Panc1 (cell line): ENCODE results near the gene FOXP4. TPM values are rescaled to one million over a fixed set of nuclear protein-coding genes. Genes with fewer than 3 reads are reported as not detected.

Experiments used
- ATAC-seq: fragments of 200-7000 bp; cut with Tn5 transposase; 2 replicates; pipeline ENCODE4 v1.9.1; 2020; ENCODE audit warnings: mild to moderate bottlenecking, moderate library complexity
- BruUV-seq: library from RNA; stranded (reverse); fragments of 400-500 nt; replicated peaks from 2 replicates; lab custom pipeline; 2021; lab: Mats Ljungman, UMichigan
- CTCF ChIA-PET: fragments of 300-600 bp; sonication (Branson Sonifier 250); formaldehyde crosslinking; loops from one replicate; lab custom pipeline; 2022; ENCODE audit warnings: antibody characterized with exemption; lab: Charles Lee
- POLR2A ChIA-PET: fragments of 300-600 bp; sonication (Branson Sonifier 250); formaldehyde crosslinking; loops from one replicate; lab custom pipeline; 2022; ENCODE audit warnings: antibody characterized with exemption; lab: Charles Lee
- DNase-seq: peaks from one replicate; pipeline ENCODE4 v3.0.0-alpha.2; 2010; ENCODE audit warnings: low read depth, low spot score
- H3K27ac ChIP-seq: 2 replicates; pipeline ENCODE4 v1.5.1; 2011; ENCODE audit warnings: mild to moderate bottlenecking, low read length, inconsistent platforms
- H3K27me3 ChIP-seq: fragments of 200-500 bp; sonication (Bioruptor generic); 2 replicates; pipeline ENCODE4 v1.6.0; 2014; ENCODE audit warnings: low read length, inconsistent platforms; ENCODE audit not compliant: control insufficient read depth, insufficient read depth
- H3K36me3 ChIP-seq: fragments of 200-500 bp; sonication (Bioruptor generic); 2 replicates; pipeline ENCODE4 v1.5.1; 2014; ENCODE audit warnings: inconsistent platforms, mild to moderate bottlenecking, low read length, moderate library complexity; ENCODE audit not compliant: control insufficient read depth, insufficient read depth
- H3K4me1 ChIP-seq: 2 replicates; pipeline ENCODE4 v1.5.1; 2011; ENCODE audit warnings: inconsistent platforms, mild to moderate bottlenecking, low read length, moderate library complexity; ENCODE audit not compliant: control insufficient read depth, insufficient read depth
- H3K4me3 ChIP-seq, 2 experiments: 2 replicates each; pipeline ENCODE4 v1.5.1; 2011 to 2012; ENCODE audit warnings: low read depth in 2 of 2, low read length in 2 of 2, mild to moderate bottlenecking in 2 of 2, inconsistent platforms in 1 of 2, moderate library complexity in 1 of 2
- H3K9me3 ChIP-seq: fragments of 200-500 bp; sonication (Bioruptor generic); 2 replicates; pipeline ENCODE4 v1.5.1; 2014; ENCODE audit warnings: low read depth, mild to moderate bottlenecking, inconsistent platforms, low read length, moderate library complexity; ENCODE audit not compliant: control insufficient read depth, insufficient read depth
- CTCF ChIP-seq: fragments of 450-650 bp; IDR thresholded peaks from 2 replicates; pipeline ENCODE4 v1.5.1; 2017; ENCODE audit warnings: mild to moderate bottlenecking
- POLR2AphosphoS5 ChIP-seq: IDR thresholded peaks from 2 replicates; pipeline ENCODE4 v1.6.1; 2012; ENCODE audit warnings: mild to moderate bottlenecking, low read depth, low read length, moderate library complexity
- REST ChIP-seq, 2 experiments: IDR thresholded peaks; 2 replicates each; pipeline ENCODE4 v1.6.1; 2011 to 2012; ENCODE audit warnings: low read depth in 2 of 2, control low read depth in 1 of 2, low read length in 1 of 2, mild to moderate bottlenecking in 1 of 2, moderate library complexity in 1 of 2; ENCODE audit not compliant: insufficient read depth in 1 of 2
- SIN3A ChIP-seq: IDR thresholded peaks from 2 replicates; pipeline ENCODE4 v1.6.1; 2012; ENCODE audit warnings: low read depth, mild to moderate bottlenecking, low read length, moderate library complexity, borderline replicate concordance; ENCODE audit not compliant: insufficient read depth
- TCF7L2 ChIP-seq: IDR thresholded peaks from 2 replicates; pipeline ENCODE4 v1.6.1; 2011; ENCODE audit warnings: mild to moderate bottlenecking, low read depth, low read length, inconsistent platforms
- in situ Hi-C: cut with HindIII; loops from 2 replicates; pipeline ENCODE4 v1.10.0; 2016; ENCODE audit warnings: low sequenced_read_pairs, low pct_unique_long_range_greater_than_20kb
- intact Hi-C: fragments of 100-400 bp; cut with micrococcal nuclease; formaldehyde crosslinking; loops from one replicate; pipeline ENCODE4 v1.10.0; 2022; ENCODE audit not compliant: unreplicated experiment
- total RNA-seq: library from RNA; stranded (reverse); gene quantifications from one replicate; pipeline ENCODE4 v1.2.1, GENCODE V29; 2021; ENCODE audit not compliant: unreplicated experiment

Gene FOXP4
- total RNA-seq, 1 experiment from 2014 or later = 30.4 TPM

GRCh38 chr6:41602422-41602743 is 56.2 kb downstream of the FOXP4 start:
- ChIA-PET POLR2A (interaction anchor here (0.6 kb wide), 1 partner anchor 129 kb away, joined by 4 read pairs; no protein-coding TSS in a partner anchor), CTCF (interaction anchor here (0.5 to 2.4 kb wide), 15 partner anchors 29 to 403 kb away, joined by 3 to 30 read pairs (median 6); no protein-coding TSS in a partner anchor)
- DNase-seq (no peak), ATAC-seq (peak; percentile 7; the same call in 1 of the 2 replicates)
- H3K27me3 ChIP-seq = no peaks in the 10 kb centered on the region
- intact Hi-C loops = loop anchor here (1.0 to 5.0 kb wide), 2 partner anchors 80 to 175 kb away; partner anchors contain the start of gene FRS3
- no peaks in the 10 kb centered on the region for H3K9me3 ChIP-seq
- in situ Hi-C loops = no loop called here
- TF ChIP-seq TCF7L2 (no peak), POLR2AphosphoS5 (no peak), CTCF (no peak), SIN3A (no peak), REST (IDR thresholded peaks at IDR 0.05; ENCODE audit: insufficient read depth in 1 of 2, low read depth in 2 of 2, low read length in 1 of 2) (no peak)
- peaks cover 10% of the 10 kb centered on the region for H3K4me1 ChIP-seq
- no peaks in the 10 kb centered on the region for H3K36me3 ChIP-seq
- H3K27ac ChIP-seq = no peak overlapping the region
- no peak overlapping the region for H3K4me3 ChIP-seq
- no TSS peak for BruUV-seq

GRCh38 chr6:41602864-41603608 is 56.9 kb downstream of the FOXP4 start:
- TF ChIP-seq CTCF = peak; percentile 93
- TF ChIP-seq REST (IDR thresholded peaks at IDR 0.05; ENCODE audit: insufficient read depth in 1 of 2, low read depth in 2 of 2, low read length in 1 of 2) = no peak
- 0 out of 2 replicates have a peak, but pooled peaks have one; percentile 24 for TF ChIP-seq POLR2AphosphoS5
- CTCF ChIA-PET = interaction anchor here (0.6 to 2.4 kb wide), 15 partner anchors 30 to 402 kb away, joined by 3 to 30 read pairs (median 4); no protein-coding TSS in a partner anchor
- BruUV-seq = no TSS peak
- Histone ChIP-seq H3K27me3 (no peaks in the 10 kb centered on the region), H3K9me3 (no peaks in the 10 kb centered on the region), H3K27ac (peak overlapping the region; percentile 12; the same call in 1 of the 2 replicates), H3K36me3 (no peaks in the 10 kb centered on the region), H3K4me1 (peaks cover 10% of the 10 kb centered on the region), H3K4me3 (peak overlapping the region; percentile 1 to 43; a peak in 2 of 4 replicates)
- intact Hi-C loops = loop anchor here (1.0 to 5.0 kb wide), 2 partner anchors 79 to 174 kb away; partner anchors contain the start of gene FRS3
- ATAC-seq (peak; percentile 83), DNase-seq (peak; percentile 70)
- POLR2A ChIA-PET = interaction anchor here (0.6 kb wide), 1 partner anchor 129 kb away, joined by 4 read pairs; no protein-coding TSS in a partner anchor
- in situ Hi-C loops = no loop called here
